Renal cortex interstitium (tissue), 15 donors: ENCODE data around the gene RPP21. TPM values are rescaled to one million over a fixed set of nuclear protein-coding genes. Genes with fewer than 3 reads are reported as not detected.

ENCODE experiments used
- DNase-seq, 11 donors: peaks; one replicate each; pipeline ENCODE4 v3.0.0-alpha.2; 2013; ENCODE audit warnings: low read depth in 9 of 11, low spot score in 4 of 11; ENCODE audit errors: extremely low read depth in 1 of 11
- long read RNA-seq, 16 experiments: transcript quantifications; one replicate each; lab custom pipeline, GENCODE V29; 2026
- polyA plus RNA-seq, 3 donors: library from polyadenylated mRNA; unstranded; fragments of 120-200 nt; gene quantifications; one replicate each; pipeline ENCODE4 v1.2.1, GENCODE V29; 2013; ENCODE audit not compliant: insufficient read length in 3 of 3

The RPP21 gene
- polyA plus RNA-seq = 10 to 100 TPM; 28.0 to 42.4 (median 35.3) TPM
- long read RNA-seq, donor 1, transcript RPP21-224 (5 exons, 525 nt) = major isoform, 16 of 25 reads
- long read RNA-seq, donor 1, partial matches to known transcripts = 0 of 25 reads
- long read RNA-seq, donor 1, other reads (novel, unspliced or antisense) = 0 of 25 reads
- long read RNA-seq, donor 2, transcript RPP21-224 (5 exons, 525 nt) = major isoform, 23 of 30 reads
- long read RNA-seq, donor 2, transcript RPP21-221 (4 exons, 594 nt) = minor isoform, 7 of 30 reads
- long read RNA-seq, donor 2, partial matches to known transcripts = 0 of 30 reads
- long read RNA-seq, donor 2, other reads (novel, unspliced or antisense) = 0 of 30 reads
- long read RNA-seq, donor 3, transcript RPP21-221 (4 exons, 594 nt) = minor isoform, 6 of 57 reads
- long read RNA-seq, donor 3, transcript RPP21-224 (5 exons, 525 nt) = major isoform, 44 of 57 reads
- long read RNA-seq, donor 3, partial matches to known transcripts = 0 of 57 reads
- long read RNA-seq, donor 3, other reads (novel, unspliced or antisense) = 0 of 57 reads
- long read RNA-seq, donor 4, transcript RPP21-224 (5 exons, 525 nt) = major isoform, 21 of 30 reads
- long read RNA-seq, donor 4, partial matches to known transcripts = 0 of 30 reads
- long read RNA-seq, donor 4, other reads (novel, unspliced or antisense) = 0 of 30 reads
- long read RNA-seq, donor 5 = 0 reads
- long read RNA-seq, donor 6, transcript RPP21-224 (5 exons, 525 nt) = major isoform, 27 of 37 reads
- long read RNA-seq, donor 6, transcript RPP21-221 (4 exons, 594 nt) = minor isoform, 9 of 37 reads
- long read RNA-seq, donor 6, partial matches to known transcripts = 0 of 37 reads
- long read RNA-seq, donor 6, other reads (novel, unspliced or antisense) = 0 of 37 reads
- long read RNA-seq, donor 7, transcript RPP21-221 (4 exons, 594 nt) = minor isoform, 10 of 40 reads
- long read RNA-seq, donor 7, transcript RPP21-224 (5 exons, 525 nt) = major isoform, 27 of 40 reads
- long read RNA-seq, donor 7, partial matches to known transcripts = 0 of 40 reads
- long read RNA-seq, donor 7, other reads (novel, unspliced or antisense) = 0 of 40 reads
- long read RNA-seq, donor 8 = 0 reads
- long read RNA-seq, donor 9, transcript RPP21-221 (4 exons, 594 nt) = minor isoform, 5 of 30 reads
- long read RNA-seq, donor 9, transcript RPP21-224 (5 exons, 525 nt) = major isoform, 22 of 30 reads
- long read RNA-seq, donor 9, partial matches to known transcripts = 0 of 30 reads
- long read RNA-seq, donor 9, other reads (novel, unspliced or antisense) = 0 of 30 reads
- long read RNA-seq, donor 10, transcript RPP21-224 (5 exons, 525 nt) = major isoform, 43 of 49 reads
- long read RNA-seq, donor 10, partial matches to known transcripts = 0 of 49 reads
- long read RNA-seq, donor 10, other reads (novel, unspliced or antisense) = 0 of 49 reads
- long read RNA-seq, donor 11, transcript RPP21-224 (5 exons, 525 nt) = major isoform, 14 of 21 reads
- long read RNA-seq, donor 11, partial matches to known transcripts = 0 of 21 reads
- long read RNA-seq, donor 11, other reads (novel, unspliced or antisense) = 0 of 21 reads
- long read RNA-seq, donor 12, transcript RPP21-221 (4 exons, 594 nt) = minor isoform, 5 of 17 reads
- long read RNA-seq, donor 12, transcript RPP21-224 (5 exons, 525 nt) = major isoform, 10 of 17 reads
- long read RNA-seq, donor 12, partial matches to known transcripts = 0 of 17 reads
- long read RNA-seq, donor 12, other reads (novel, unspliced or antisense) = 0 of 17 reads
- long read RNA-seq, donor 13 = 0 reads
- long read RNA-seq, donor 14, transcript RPP21-224 (5 exons, 525 nt) = major isoform, 30 of 46 reads
- long read RNA-seq, donor 14, transcript RPP21-221 (4 exons, 594 nt) = minor isoform, 11 of 46 reads
- long read RNA-seq, donor 14, partial matches to known transcripts = 0 of 46 reads
- long read RNA-seq, donor 14, other reads (novel, unspliced or antisense) = 0 of 46 reads
- long read RNA-seq, donor 15, transcript RPP21-224 (5 exons, 525 nt) = major isoform, 9 of 15 reads
- long read RNA-seq, donor 15, partial matches to known transcripts = 0 of 15 reads
- long read RNA-seq, donor 15, other reads (novel, unspliced or antisense) = 0 of 15 reads
- long read RNA-seq, donor 16, transcript RPP21-221 (4 exons, 594 nt) = minor isoform, 15 of 80 reads
- long read RNA-seq, donor 16, transcript RPP21-224 (5 exons, 525 nt) = major isoform, 45 of 80 reads
- long read RNA-seq, donor 16, transcript RPP21-226 (4 exons, 621 nt) = minor isoform, 6 of 80 reads
- long read RNA-seq, donor 16, partial matches to known transcripts = 10 of 80 reads
- long read RNA-seq, donor 16, other reads (novel, unspliced or antisense) = 0 of 80 reads

- peak; percentile 38 to 78 (median 72) for DNase-seq
These were observed at the start of gene RPP21 for GRCh38 chr6:30344868-30345671. TSS of gene RPP21 (plus strand) at chr6:30345156. CDS start at chr6:30345172, 16 bp downstream.

- DNase-seq = no peak
These were observed 49.1 kb upstream of the RPP21 start for GRCh38 chr6:30295837-30296236.

- no peak for DNase-seq
These were observed 41.0 kb upstream of the RPP21 start for GRCh38 chr6:30304002-30304401.

GRCh38 chr6:30311101-30311500, 33.9 kb upstream of the RPP21 start:
- peak in 2 of 11 donors; percentile 6 to 7 for DNase-seq

- DNase-seq = no peak
These were observed 33.3 kb upstream of the RPP21 start for GRCh38 chr6:30311671-30312070.

GRCh38 chr6:30312266-30312665, 32.7 kb upstream of the RPP21 start:
- no peak for DNase-seq

- no peak for DNase-seq
These were observed 32.2 kb upstream of the RPP21 start for GRCh38 chr6:30312676-30313321.

- no peak for DNase-seq
These were observed 29.8 kb upstream of the RPP21 start for GRCh38 chr6:30315156-30315555.

GRCh38 chr6:30317913-30318589, 26.9 kb upstream of the RPP21 start:
- no peak for DNase-seq

- no peak for DNase-seq
These were observed 25.7 kb upstream of the RPP21 start for GRCh38 chr6:30319146-30319835.

GRCh38 chr6:30321692-30322388, 23.1 kb upstream of the RPP21 start:
- DNase-seq = no peak

GRCh38 chr6:30322527-30323501, 22.1 kb upstream of the RPP21 start:
- no peak for DNase-seq

GRCh38 chr6:30323806-30324205, 21.1 kb upstream of the RPP21 start:
- no peak for DNase-seq
